Measurements from ENCODE around the gene ACSL4.
"Not testable (repeated sequence)": the region's sequence is repeated elsewhere in the genome, so short reads cannot be mapped to it uniquely, and the experiment has no call there.

Gene ACSL4

DNA sequence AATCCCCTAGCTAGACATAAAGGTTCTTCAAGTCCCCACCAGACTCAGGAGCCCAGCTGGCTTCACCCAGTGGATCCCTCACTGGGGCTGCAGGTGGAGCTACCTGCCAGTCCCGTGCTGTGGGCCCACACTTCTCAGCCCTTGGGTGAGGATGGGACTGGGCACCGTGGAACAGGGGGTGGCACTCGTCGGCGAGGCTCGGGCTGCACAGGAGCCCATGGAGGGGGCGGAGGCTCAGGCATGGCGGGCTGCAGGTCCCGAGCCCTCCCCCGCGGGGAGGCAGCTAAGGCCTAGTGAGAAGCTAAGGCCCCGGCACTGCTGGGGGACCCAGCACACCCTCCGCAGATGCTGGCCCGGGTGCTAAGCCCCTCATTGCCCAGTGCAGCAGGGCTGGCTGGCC lies 16.1 kb upstream of the ACSL4 start:
- TF ChIP-seq, protein P1, sequence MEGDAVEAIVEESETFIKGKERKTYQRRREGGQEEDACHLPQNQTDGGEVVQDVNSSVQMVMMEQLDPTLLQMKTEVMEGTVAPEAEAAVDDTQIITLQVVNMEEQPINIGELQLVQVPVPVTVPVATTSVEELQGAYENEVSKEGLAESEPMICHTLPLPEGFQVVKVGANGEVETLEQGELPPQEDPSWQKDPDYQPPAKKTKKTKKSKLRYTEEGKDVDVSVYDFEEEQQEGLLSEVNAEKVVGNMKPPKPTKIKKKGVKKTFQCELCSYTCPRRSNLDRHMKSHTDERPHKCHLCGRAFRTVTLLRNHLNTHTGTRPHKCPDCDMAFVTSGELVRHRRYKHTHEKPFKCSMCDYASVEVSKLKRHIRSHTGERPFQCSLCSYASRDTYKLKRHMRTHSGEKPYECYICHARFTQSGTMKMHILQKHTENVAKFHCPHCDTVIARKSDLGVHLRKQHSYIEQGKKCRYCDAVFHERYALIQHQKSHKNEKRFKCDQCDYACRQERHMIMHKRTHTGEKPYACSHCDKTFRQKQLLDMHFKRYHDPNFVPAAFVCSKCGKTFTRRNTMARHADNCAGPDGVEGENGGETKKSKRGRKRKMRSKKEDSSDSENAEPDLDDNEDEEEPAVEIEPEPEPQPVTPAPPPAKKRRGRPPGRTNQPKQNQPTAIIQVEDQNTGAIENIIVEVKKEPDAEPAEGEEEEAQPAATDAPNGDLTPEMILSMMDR (IDR thresholded peaks at IDR 0.05; ENCODE audit: low read depth, low read length, missing control alignments): no peak
- H3K4me3 ChIP-seq (replicated peaks; ENCODE audit: low read depth, low read length): no peak overlapping the region
- DNase-seq (ENCODE audit: extremely low read depth, low read depth): no peak

DNA sequence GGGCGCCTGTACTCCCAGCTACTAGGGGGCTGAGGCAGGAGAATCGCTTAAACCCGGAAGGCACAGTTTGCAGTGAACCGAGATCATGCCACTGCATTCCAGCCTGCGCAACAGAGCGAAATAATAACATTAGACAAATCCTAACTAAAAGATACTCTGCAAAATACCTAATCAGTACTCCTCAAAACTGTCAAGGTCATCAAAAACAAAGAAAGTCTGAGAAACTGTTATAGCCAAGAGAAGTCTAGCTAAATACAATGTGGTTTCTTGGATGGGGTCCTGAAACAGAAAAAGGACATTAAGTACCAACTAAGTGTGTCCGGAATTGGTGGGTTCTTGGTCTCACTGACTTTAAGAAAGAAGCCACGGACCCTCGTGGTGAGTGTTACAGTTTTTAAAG lies 14.6 kb upstream of the ACSL4 start:
- TF ChIP-seq, protein P1 (IDR thresholded peaks at IDR 0.05; ENCODE audit: low read depth, low read length, missing control alignments): no peak
- DNase-seq (ENCODE audit: extremely low read depth, low read depth): no peak
- no peak overlapping the region for H3K4me3 ChIP-seq (replicated peaks; ENCODE audit: low read depth, low read length)

DNA sequence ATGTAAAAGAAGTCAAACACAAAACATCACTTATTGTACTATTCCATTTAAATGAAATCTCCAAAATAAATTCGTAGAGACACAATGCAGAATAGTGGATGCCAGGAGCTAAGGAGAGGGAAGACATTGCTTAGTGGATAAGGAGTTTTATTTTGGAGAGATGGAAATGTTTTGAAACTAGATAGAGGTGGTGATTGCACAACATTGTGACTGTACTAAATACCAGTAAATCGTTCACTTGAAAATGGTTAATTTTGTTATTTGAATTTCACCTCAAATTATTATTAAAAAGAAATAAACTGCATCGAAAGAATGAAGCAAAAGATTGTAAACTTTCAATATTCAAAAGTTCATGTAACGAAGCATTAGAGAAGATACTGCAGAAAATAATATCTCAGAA lies 9.7 kb upstream of the ACSL4 start:
- TF ChIP-seq, protein P1 (IDR thresholded peaks at IDR 0.05; ENCODE audit: low read depth, low read length, missing control alignments): no peak
- no peak for DNase-seq (ENCODE audit: extremely low read depth, low read depth)

DNA sequence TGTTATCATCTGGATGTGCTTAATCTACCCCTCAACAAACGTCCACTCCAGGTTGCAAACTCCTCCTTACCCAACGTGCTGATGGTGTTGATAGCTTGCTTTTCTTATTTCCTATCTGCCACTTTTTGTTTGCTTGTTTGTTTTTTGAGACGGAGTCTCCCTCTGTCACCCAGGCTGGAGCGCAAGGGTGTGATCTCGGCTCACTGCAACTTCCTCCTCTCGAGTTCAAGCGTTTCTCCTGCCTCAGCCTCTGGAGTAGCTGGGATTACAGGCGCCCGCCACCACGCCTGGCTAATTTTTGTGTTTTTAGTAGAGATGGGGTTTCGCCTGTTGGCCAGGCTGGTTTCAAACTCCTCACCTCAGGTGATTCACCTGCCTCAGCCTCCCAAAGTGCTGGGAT lies 7.8 kb upstream of the ACSL4 start:
- DNase-seq (ENCODE audit: extremely low read depth, low read depth); H3K4me3 ChIP-seq (replicated peaks; ENCODE audit: low read depth, low read length): not testable (repeated sequence)

More for the DNA sequence above, 9.7 kb upstream of the ACSL4 start:
- H3K4me3 ChIP-seq (replicated peaks; ENCODE audit: low read depth, low read length): no peak overlapping the region

DNA sequence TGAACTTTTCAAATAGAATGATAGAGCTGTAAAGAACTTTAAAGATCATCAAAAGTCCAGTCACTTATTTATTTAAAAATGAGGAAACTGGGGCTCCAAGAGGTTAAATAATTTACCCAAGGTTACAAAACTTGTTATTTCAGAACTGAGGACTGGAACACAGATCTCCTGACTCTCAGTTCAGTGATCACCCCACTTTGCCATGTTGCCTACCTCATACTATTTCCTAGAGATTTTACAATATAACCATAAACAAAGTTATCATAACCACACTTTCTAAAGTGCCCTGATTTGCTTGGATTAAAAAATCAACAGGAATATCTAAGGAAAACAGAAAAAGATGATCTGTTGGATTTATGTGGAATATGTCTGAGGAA lies 7.4 kb upstream of the ACSL4 start:
- H3K4me3 ChIP-seq (replicated peaks; ENCODE audit: low read depth, low read length): no peak overlapping the region
- DNase-seq (ENCODE audit: extremely low read depth, low read depth): no peak
- TF ChIP-seq, protein P1 (IDR thresholded peaks at IDR 0.05; ENCODE audit: low read depth, low read length, missing control alignments): no peak

DNA sequence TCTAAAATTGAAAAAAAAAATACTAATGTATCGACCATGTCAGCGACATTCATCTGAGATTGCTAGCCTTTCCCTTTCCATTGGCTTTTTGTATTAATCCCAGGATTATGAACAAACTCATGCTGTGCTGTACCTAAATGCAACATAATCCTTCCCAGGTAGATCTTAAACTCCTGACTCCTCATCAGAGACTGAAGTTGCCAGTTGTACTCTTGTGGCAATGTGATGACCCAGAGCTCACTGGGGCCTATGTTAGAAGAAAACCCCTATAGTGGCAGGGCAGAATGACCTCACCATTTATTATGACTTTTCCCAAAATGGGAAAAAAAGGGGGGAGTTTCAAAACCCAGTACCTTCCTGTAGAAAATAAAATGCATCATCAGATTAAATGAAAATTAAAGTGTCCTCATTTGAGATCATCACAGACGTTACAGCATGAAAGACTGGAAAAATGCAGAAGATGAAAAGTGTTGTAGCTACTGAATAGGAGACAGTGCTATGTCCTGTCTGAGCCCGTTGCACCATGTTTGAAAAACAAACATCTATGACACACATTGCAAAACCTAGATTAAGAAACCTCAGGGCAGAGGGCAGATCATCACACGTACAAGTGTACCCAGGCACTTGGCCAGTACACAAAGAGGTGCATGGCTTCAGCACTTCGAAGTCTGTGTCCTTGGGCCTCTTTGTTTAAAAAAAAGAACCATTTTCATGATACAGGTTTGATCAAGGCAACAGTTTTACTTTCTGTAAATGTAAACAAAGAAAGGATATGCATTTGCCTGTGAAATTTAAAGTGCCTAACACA lies 6.8 kb upstream of the ACSL4 start:
- TF ChIP-seq, protein P1 (IDR thresholded peaks at IDR 0.05; ENCODE audit: low read depth, low read length, missing control alignments): no peak
- no peak overlapping the region for H3K4me3 ChIP-seq (replicated peaks; ENCODE audit: low read depth, low read length)
- DNase-seq (ENCODE audit: extremely low read depth, low read depth): no peak

DNA sequence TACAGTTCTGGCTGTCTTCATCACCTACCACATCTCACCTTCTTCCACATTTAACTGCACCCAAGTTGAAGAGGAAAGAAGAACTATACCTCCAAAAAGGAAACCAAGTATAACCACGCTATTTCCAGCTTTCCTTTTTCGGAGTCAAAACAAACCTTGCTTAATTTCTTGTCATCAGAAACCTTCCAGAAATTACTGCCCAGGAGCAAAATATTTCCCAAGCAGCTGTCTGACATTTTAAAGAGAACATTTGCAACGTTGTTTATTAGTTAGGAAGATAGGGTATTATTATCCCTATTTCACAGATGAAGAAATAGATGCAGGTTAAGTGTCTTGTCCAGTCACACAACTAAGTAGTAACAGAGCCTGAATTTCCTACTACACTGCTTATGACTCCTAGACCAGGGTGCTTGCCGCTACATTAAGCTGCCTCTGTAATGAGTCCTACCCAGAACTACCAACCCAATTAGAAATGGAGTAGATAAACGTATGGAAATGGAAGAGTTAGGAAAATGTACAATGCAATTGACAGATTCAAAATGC lies 2.2 kb upstream of the ACSL4 start:
- no peak for DNase-seq (ENCODE audit: extremely low read depth, low read depth)
- TF ChIP-seq, protein P1 (IDR thresholded peaks at IDR 0.05; ENCODE audit: low read depth, low read length, missing control alignments): no peak
- H3K4me3 ChIP-seq (replicated peaks; ENCODE audit: low read depth, low read length): no peak overlapping the region
